Osteoblast (primary cell): ENCODE measurements around the gene MKRN2. TPM values are rescaled to one million over a fixed set of nuclear protein-coding genes. Genes with fewer than 3 reads are reported as not detected.
A peak's percentile ranks its signal among the peaks of the same experiment; 100 is the strongest.
"Not testable (repeated sequence)": the region's sequence is repeated elsewhere in the genome, so short reads cannot be mapped to it uniquely, and the experiment has no call there.

Source experiments
- DNase-seq: peaks from one replicate; pipeline ENCODE4 v3.0.0; 2011; ENCODE audit warnings: low spot score, mixed read lengths; ENCODE audit not compliant: insufficient read length; ENCODE audit errors: missing footprints
- H2AFZ ChIP-seq: 2 replicates; pipeline ENCODE4 v1.6.0; 2011; ENCODE audit warnings: mild to moderate bottlenecking, low read length
- H3K27ac ChIP-seq: 2 replicates; pipeline ENCODE4 v1.5.1; 2011; ENCODE audit warnings: mild to moderate bottlenecking, low read depth, low read length, moderate library complexity
- H3K27me3 ChIP-seq: 2 replicates; pipeline ENCODE4 v1.6.0; 2012; ENCODE audit warnings: mild to moderate bottlenecking, control low read depth, inconsistent platforms, low read length, moderate library complexity; ENCODE audit not compliant: insufficient read depth
- H3K36me3 ChIP-seq: 2 replicates; pipeline ENCODE4 v1.5.1; 2011; ENCODE audit warnings: mild to moderate bottlenecking, low read length, control low read depth, moderate library complexity; ENCODE audit not compliant: insufficient read depth
- H3K4me1 ChIP-seq: 2 replicates; pipeline ENCODE4 v1.5.1; 2011; ENCODE audit warnings: mild to moderate bottlenecking, low read length, control low read depth, moderate library complexity; ENCODE audit not compliant: insufficient read depth
- H3K4me2 ChIP-seq: 2 replicates; pipeline ENCODE4 v1.6.0; 2011; ENCODE audit warnings: mild to moderate bottlenecking, low read length; ENCODE audit not compliant: insufficient read depth
- H3K4me3 ChIP-seq: fragments of 200-600 bp; sonication (generic); 3 replicates; pipeline ENCODE4 v1.5.1; 2012; ENCODE audit warnings: mild to moderate bottlenecking, low read length, inconsistent platforms; ENCODE audit not compliant: insufficient read depth
- H3K79me2 ChIP-seq: 2 replicates; pipeline ENCODE4 v1.6.0; 2012; ENCODE audit warnings: mild to moderate bottlenecking, low read length, control low read depth, inconsistent platforms; ENCODE audit not compliant: insufficient read depth
- H3K9me3 ChIP-seq: 2 replicates; pipeline ENCODE4 v1.5.1; 2011; ENCODE audit warnings: low read depth, low read length, control low read depth
- H4K20me1 ChIP-seq: 2 replicates; pipeline ENCODE4 v1.6.0; 2012; ENCODE audit warnings: mild to moderate bottlenecking, low read length, control low read depth; ENCODE audit not compliant: insufficient read depth
- CTCF ChIP-seq: IDR thresholded peaks from 2 replicates; pipeline ENCODE4 v1.5.1; 2011; ENCODE audit warnings: mild to moderate bottlenecking, low read depth, low read length, moderate library complexity; ENCODE audit errors: extremely low read depth
- total RNA-seq: library from RNA; depleted of rRNA; stranded (reverse); fragments of >200 nt; gene quantifications from 2 replicates; pipeline ENCODE4 v1.2.3, GENCODE V29; 2012

Gene MKRN2
- total RNA-seq, 1 donor: 40.9 TPM

- peak; percentile 34 for DNase-seq
- Histone ChIP-seq H3K4me2 (no peak overlapping the region), H3K4me1 (peaks cover 2% of the 10 kb centered on the region), H4K20me1 (peaks cover 71% of the 10 kb centered on the region), H3K4me3 (no peak overlapping the region), H3K9me3 (no peaks in the 10 kb centered on the region), H3K27ac (no peak overlapping the region), H3K27me3 (no peaks in the 10 kb centered on the region), H3K79me2 (peaks cover 95% of the 10 kb centered on the region), H3K36me3 (no peaks in the 10 kb centered on the region), H2AFZ (no peak overlapping the region)
- TF ChIP-seq CTCF: no peak
Measured at GRCh38 chr3:12624056-12624455, 67.2 kb downstream of the MKRN2 start.

GRCh38 chr3:12624964-12625363 is 68.1 kb downstream of the MKRN2 start:
- H3K4me3 ChIP-seq, H3K36me3 ChIP-seq, H3K4me2 ChIP-seq, H3K9me3 ChIP-seq, DNase-seq, H3K27me3 ChIP-seq, H3K27ac ChIP-seq, H3K4me1 ChIP-seq, H2AFZ ChIP-seq: not testable (repeated sequence)
- peaks cover 97% of the 10 kb centered on the region for H3K79me2 ChIP-seq
- H4K20me1 ChIP-seq: peaks cover 75% of the 10 kb centered on the region

- Histone ChIP-seq H3K9me3 (no peaks in the 10 kb centered on the region), H3K79me2 (peaks cover 97% of the 10 kb centered on the region), H3K4me1 (peaks cover 7% of the 10 kb centered on the region), H2AFZ (no peak overlapping the region), H3K27me3 (no peaks in the 10 kb centered on the region), H3K4me3 (no peak overlapping the region), H3K27ac (no peak overlapping the region), H3K4me2 (no peak overlapping the region), H3K36me3 (no peaks in the 10 kb centered on the region), H4K20me1 (peaks cover 68% of the 10 kb centered on the region)
- no peak for DNase-seq
- no peak for TF ChIP-seq CTCF
Measured at GRCh38 chr3:12627370-12627769, 70.5 kb downstream of the MKRN2 start.

- no peak for TF ChIP-seq CTCF
- Histone ChIP-seq H2AFZ (no peak overlapping the region), H3K79me2 (peaks cover 97% of the 10 kb centered on the region), H3K27ac (no peak overlapping the region), H3K4me2 (no peak overlapping the region), H4K20me1 (peaks cover 69% of the 10 kb centered on the region), H3K36me3 (no peaks in the 10 kb centered on the region), H3K4me3 (no peak overlapping the region), H3K27me3 (no peaks in the 10 kb centered on the region), H3K9me3 (no peaks in the 10 kb centered on the region), H3K4me1 (peaks cover 7% of the 10 kb centered on the region)
- DNase-seq: no peak
Measured at GRCh38 chr3:12628813-12629212, 71.9 kb downstream of the MKRN2 start.
